Measurements from ENCODE around the gene LAYN. TPM values are rescaled to one million over a fixed set of nuclear protein-coding genes. Genes with fewer than 3 reads are reported as not detected.

The LAYN gene
- total and polyA plus RNA-seq, 2 of the 13 experiments (the other 11 are each of a cell fraction or from before 2014, with no cell fraction given) = 0.17 TPM; not detected in 1

DNA sequence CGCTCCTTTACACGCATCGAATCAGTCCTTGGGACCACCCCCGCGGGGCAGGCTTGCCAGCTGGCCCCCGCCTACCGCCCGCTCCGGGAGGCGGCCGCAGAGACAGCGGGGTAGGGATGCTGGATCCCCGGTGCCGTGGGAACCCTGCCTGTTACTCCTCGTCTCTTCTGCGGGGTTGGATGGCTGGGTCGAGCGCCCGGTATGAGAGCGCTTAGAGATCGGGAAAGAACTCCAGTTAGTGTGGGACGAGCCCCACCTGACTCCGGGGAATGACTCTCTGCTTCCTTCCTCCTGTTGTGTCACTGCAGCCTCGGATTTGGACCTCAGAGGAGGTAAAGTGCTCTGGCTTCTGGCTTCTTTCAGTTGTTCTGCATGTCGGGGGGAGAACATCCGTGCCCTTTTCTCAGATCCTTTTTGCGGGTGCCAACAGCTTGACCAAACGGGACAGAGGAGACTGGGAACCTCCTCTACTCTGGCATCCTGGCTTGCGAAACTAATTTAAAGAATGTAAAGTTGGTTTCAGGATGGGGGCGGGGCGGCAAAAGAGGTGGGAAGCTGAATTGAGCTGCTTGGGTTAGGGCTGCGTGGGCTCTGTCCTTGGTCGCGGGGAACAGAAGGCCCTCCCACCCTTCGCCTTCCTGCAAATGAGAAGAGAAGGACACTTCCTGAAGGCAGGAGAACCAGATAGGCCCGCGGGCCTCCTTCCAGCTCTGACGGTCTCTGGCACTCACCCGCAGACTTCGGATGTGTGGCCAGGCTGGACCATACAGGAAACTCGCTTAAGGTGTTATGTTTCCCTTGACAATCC lies 938 bp downstream of the LAYN start (continued):
- TF ChIP-seq, protein P1, sequence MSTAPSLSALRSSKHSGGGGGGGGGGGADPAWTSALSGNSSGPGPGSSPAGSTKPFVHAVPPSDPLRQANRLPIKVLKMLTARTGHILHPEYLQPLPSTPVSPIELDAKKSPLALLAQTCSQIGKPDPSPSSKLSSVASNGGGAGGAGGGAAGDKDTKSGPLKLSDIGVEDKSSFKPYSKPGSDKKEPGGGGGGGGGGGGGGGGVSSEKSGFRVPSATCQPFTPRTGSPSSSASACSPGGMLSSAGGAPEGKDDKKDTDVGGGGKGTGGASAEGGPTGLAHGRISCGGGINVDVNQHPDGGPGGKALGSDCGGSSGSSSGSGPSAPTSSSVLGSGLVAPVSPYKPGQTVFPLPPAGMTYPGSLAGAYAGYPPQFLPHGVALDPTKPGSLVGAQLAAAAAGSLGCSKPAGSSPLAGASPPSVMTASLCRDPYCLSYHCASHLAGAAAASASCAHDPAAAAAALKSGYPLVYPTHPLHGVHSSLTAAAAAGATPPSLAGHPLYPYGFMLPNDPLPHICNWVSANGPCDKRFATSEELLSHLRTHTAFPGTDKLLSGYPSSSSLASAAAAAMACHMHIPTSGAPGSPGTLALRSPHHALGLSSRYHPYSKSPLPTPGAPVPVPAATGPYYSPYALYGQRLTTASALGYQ (CRISPR knock-in tag; IDR thresholded peaks at IDR 0.05) = no peak
- TF ChIP-seq ZBTB49 (CRISPR knock-in tag; IDR thresholded peaks at IDR 0.05; ENCODE audit: borderline replicate concordance) (no peak), RELA (CRISPR knock-in tag; IDR thresholded peaks at IDR 0.05) (no peak), ZNF614 (CRISPR knock-in tag; IDR thresholded peaks at IDR 0.05; ENCODE audit: borderline replicate concordance) (no peak), BRCA1 (CRISPR knock-in tag; IDR thresholded peaks at IDR 0.05) (no peak), ZFP41 (CRISPR knock-in tag; IDR thresholded peaks at IDR 0.05; ENCODE audit: borderline replicate concordance) (no peak)

DNA sequence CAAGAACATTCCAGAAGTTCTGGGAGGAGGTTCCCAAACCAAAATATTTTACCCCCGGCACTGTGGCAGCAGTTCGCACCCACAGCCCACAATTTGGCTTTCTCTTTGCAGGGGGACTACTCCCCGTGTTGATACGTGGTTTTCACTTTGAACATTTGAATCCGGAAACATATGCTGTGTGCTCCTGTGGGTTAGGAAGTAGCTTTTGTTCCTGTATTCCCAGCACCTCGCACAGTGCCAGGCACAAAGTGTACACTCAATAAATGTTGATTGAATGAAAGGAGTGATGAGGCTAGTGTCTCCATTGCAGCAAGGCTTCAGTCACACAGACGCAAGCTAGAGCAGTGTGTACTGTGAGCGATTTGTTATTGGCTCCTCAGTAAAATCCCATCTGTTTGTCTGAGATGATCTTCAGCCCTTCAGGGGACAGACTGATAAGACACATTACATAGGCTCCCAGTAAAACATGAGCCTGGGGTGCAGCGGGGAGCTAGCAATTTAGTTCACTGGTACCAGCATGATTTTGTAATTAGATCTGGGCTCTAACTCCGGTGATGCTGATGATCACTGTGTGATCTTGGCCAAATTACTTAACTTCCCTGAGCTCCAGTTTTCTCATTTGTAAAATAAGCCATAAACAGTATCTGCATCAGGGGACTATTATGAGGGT lies 2.2 kb downstream of the LAYN start:
- BruUV-seq (replicated peaks) = no TSS peak
- ChIA-PET CTCF (ENCODE audit: low intra/inter-chr PET ratio, low total read pairs) (no interaction called here), POLR2A (no interaction called here)
- ATAC-seq = no peak
- H4K20me1 ChIP-seq (ENCODE audit: insufficient read depth, low read length) = no peaks in the 10 kb centered on the region
- no peak overlapping the region for H3K27ac ChIP-seq (ENCODE audit: extremely low read length, insufficient read depth, low read length)
- intact Hi-C loops (cut with micrococcal nuclease; ENCODE audit: unreplicated experiment) (no loop called here), in situ Hi-C loops (cut with HindIII; ENCODE audit: extremely low pct_ligation_motif_present, low pct_unique_long_range_greater_than_20kb) (no loop called here)
- no peaks in the 10 kb centered on the region for H3K79me2 ChIP-seq (ENCODE audit: insufficient read depth, low read length)
- no peak overlapping the region for H3K9ac ChIP-seq (ENCODE audit: insufficient read depth, low read depth, low read length)
- no peak for FAIRE-seq
- H2AFZ ChIP-seq (ENCODE audit: low read length) = no peak overlapping the region
- H3K4me2 ChIP-seq (ENCODE audit: low read depth, low read length) = no peak overlapping the region
- no peak overlapping the region for H3K4me3 ChIP-seq (replicated peaks in 1 of 3; ENCODE audit: insufficient read depth in 1 of 3, low read depth in 2 of 3, low read length in 3 of 3)
- WGBS (ENCODE audit: low lambda C conversion rate) = 31% methylated on average over 10 of the region's 10 CpGs
- H3K4me1 ChIP-seq (ENCODE audit: insufficient read depth, low read length) = peaks cover 34% of the 10 kb centered on the region
- no peaks in the 10 kb centered on the region for H3K36me3 ChIP-seq (replicated peaks in 1 of 2; ENCODE audit: control insufficient read depth in 1 of 2, insufficient read depth in 2 of 2, low read length in 2 of 2)
- no peak for DNase-seq (ENCODE audit: low spot score)
- H3K9me3 ChIP-seq (ENCODE audit: low read length) = no peaks in the 10 kb centered on the region
- H3K27me3 ChIP-seq (ENCODE audit: control insufficient read depth in 1 of 2, insufficient read depth in 2 of 2, low read length in 2 of 2) = peaks cover 7 to 44% of the 10 kb centered on the region in 2 experiments; a peak in 4 of 5 replicates
- TF ChIP-seq PHF21A (CRISPR knock-in tag; IDR thresholded peaks at IDR 0.05) (no peak), FOXA1 (IDR thresholded peaks at IDR 0.05) (no peak), FOXA1 (CRISPR knock-in tag; IDR thresholded peaks at IDR 0.05) (no peak), ZBTB7A (CRISPR knock-in tag; IDR thresholded peaks at IDR 0.05) (no peak), CC2D1A (CRISPR knock-in tag; IDR thresholded peaks at IDR 0.05) (no peak), ZNF484 (CRISPR knock-in tag; IDR thresholded peaks at IDR 0.05; ENCODE audit: borderline replicate concordance, low read depth) (no peak), SNRNP70 (IDR thresholded peaks at IDR 0.05; ENCODE audit: low read depth, low read length) (no peak), ERF (CRISPR knock-in tag; IDR thresholded peaks at IDR 0.05) (no peak), ZNF564 (CRISPR knock-in tag; IDR thresholded peaks at IDR 0.05) (no peak), MEIS1 (CRISPR knock-in tag; IDR thresholded peaks at IDR 0.05; ENCODE audit: borderline replicate concordance) (no peak), ZNF766 (CRISPR knock-in tag; IDR thresholded peaks at IDR 0.05; ENCODE audit: borderline replicate concordance) (no peak)
- TF ChIP-seq, protein P2, sequence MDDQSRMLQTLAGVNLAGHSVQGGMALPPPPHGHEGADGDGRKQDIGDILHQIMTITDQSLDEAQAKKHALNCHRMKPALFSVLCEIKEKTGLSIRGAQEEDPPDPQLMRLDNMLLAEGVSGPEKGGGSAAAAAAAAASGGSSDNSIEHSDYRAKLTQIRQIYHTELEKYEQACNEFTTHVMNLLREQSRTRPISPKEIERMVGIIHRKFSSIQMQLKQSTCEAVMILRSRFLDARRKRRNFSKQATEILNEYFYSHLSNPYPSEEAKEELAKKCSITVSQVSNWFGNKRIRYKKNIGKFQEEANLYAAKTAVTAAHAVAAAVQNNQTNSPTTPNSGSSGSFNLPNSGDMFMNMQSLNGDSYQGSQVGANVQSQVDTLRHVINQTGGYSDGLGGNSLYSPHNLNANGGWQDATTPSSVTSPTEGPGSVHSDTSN (CRISPR knock-in tag; IDR thresholded peaks at IDR 0.05; ENCODE audit: borderline replicate concordance) = no peak
